GM12875 (cell line): ENCODE results near the gene ZNF609.

Experiments used
- H3K4me3 ChIP-seq: one replicate; pipeline ENCODE4 v1.5.1; 2011; ENCODE audit warnings: low read depth, low read length, control low read depth
- TF ChIP-seq, protein P1 (sequence below): IDR thresholded peaks from 2 replicates; pipeline ENCODE4 v1.5.1; 2011; ENCODE audit warnings: low read depth, mild to moderate bottlenecking, control low read depth, inconsistent platforms, low read length, moderate library complexity, borderline replicate concordance; ENCODE audit not compliant: insufficient read depth

The ZNF609 gene

DNA sequence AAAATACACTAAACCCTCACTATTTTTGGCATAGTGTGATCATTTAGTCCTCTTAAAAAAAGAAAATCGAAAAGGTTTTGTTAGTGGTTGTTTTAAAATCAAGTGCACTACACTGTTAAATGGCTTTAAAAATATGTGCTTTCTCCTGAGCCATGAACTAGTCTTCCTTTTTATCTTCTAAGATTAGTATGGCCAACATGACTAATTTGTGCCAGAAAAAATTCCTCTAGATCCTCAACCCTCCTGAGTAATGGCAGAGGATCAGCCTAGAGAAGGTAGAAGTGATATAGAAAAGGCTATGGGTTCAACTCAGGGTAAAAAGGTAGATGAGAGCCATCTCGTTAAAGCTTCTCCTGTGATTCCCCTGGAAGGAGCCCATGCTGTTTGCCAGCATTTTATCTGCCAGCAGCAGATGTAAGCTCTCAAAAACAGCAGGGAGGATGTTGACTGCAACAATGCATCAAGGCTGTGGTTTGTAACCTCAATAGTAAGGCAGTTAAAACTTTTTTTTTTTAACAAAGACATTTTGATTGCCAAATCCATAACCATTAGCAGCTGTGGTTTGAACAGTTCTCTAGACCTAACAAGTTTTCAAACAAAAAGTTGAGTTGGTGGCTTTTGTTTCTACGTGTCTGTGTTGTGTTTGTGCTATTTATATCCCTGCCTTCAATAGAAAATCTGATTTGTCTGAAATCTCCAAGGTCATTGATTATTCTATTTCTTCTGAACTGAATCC lies 30.2 kb upstream of the ZNF609 start:
- TF ChIP-seq, protein P1, sequence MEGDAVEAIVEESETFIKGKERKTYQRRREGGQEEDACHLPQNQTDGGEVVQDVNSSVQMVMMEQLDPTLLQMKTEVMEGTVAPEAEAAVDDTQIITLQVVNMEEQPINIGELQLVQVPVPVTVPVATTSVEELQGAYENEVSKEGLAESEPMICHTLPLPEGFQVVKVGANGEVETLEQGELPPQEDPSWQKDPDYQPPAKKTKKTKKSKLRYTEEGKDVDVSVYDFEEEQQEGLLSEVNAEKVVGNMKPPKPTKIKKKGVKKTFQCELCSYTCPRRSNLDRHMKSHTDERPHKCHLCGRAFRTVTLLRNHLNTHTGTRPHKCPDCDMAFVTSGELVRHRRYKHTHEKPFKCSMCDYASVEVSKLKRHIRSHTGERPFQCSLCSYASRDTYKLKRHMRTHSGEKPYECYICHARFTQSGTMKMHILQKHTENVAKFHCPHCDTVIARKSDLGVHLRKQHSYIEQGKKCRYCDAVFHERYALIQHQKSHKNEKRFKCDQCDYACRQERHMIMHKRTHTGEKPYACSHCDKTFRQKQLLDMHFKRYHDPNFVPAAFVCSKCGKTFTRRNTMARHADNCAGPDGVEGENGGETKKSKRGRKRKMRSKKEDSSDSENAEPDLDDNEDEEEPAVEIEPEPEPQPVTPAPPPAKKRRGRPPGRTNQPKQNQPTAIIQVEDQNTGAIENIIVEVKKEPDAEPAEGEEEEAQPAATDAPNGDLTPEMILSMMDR: no peak
- no peak overlapping the region for H3K4me3 ChIP-seq

DNA sequence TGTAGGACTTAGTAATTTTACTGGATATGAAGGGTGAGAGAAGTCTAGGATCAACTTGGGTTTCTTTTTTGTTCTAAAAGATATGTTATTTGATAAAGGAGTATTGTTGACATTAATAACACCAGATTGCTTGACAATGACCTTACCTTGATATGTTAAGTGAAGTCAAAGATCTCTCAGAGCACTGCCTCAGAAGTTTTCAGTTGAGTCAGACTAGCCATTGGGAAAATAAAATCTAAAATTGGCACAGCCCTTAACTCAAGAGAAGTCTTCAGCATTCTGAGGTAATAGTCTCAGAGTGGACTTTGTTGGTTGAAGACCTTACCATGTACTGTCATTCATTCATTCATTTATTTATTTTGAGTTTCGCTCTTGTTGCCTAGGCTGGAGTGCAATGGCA lies 22.4 kb upstream of the ZNF609 start:
- no peak overlapping the region for H3K4me3 ChIP-seq
- TF ChIP-seq, protein P1: no peak

DNA sequence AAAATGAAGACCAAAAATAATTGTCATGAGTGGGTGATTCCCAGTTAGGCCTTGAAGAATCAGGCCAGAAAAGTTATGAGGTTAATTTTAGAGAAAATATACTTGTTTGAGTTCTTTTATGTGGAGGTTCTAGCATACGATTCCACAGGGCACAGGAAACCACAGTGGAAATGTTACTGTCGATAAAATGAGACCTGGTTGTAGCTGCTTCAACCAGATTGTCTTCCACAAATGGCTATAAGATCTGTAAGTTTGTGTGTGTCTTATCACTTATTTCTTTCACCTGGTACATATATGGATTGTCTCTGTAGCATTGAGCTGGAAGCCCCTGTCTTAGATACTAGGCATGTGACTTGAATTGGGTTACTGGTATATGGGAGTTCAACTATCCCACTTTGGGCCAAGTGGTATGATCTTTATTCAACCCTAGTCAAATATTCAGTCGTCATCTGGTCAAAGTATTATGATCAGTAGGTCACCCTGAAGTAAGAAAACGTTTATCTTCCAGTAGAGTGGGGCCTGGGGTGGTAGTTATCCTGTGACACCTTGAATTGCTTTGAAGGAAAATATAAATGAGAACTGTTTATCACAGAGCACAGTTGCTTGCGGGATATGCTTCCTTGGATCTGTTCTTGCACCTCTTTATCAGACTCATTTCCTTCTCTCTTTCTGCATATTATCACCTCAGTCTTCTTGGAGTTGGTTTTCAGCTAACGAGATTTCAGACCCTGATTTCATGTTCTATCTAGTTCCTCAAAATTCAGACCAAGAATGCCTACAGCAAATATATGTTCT lies 21.5 kb upstream of the ZNF609 start:
- no peak overlapping the region for H3K4me3 ChIP-seq
- TF ChIP-seq, protein P1: no peak

DNA sequence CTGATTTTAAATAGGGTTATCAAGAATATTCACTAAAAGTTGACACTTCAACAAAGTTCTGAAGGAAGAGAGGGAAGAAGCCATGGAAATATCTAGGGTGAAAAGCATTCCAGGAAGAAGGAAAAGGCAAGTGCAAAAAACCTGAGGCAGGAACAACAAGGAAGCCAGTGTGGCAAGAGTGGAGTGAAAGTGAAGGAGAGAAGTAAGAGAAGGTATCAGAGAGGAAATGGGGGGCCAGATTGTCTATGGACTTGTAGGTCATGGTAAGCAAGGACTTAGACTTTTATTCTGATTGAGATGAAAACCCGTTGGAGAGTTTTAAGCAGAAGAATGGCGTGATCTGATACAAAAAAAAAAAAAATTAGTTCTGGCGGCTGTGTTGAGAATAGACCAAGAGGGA lies 18.5 kb upstream of the ZNF609 start:
- no peak overlapping the region for H3K4me3 ChIP-seq
- TF ChIP-seq, protein P1: no peak

DNA sequence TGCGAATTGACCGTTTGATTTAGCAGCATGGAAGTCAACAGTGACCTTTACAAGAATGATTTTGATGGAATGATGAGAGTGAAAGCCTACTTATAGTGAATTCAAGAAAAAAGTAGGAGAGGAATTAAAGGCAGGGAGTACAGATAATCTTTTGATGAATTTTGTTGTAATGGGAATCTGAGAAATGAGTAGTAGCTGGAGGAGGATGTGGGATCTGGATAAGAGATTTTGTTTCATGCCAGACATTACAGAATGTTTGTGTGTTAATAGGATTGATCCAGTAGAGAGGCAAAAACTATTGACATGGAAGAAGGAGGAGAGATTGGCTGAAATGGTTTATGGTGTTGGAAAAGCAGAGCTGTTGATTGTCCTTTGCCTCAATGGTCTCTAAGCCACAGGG lies 17.4 kb upstream of the ZNF609 start:
- TF ChIP-seq, protein P1: no peak

DNA sequence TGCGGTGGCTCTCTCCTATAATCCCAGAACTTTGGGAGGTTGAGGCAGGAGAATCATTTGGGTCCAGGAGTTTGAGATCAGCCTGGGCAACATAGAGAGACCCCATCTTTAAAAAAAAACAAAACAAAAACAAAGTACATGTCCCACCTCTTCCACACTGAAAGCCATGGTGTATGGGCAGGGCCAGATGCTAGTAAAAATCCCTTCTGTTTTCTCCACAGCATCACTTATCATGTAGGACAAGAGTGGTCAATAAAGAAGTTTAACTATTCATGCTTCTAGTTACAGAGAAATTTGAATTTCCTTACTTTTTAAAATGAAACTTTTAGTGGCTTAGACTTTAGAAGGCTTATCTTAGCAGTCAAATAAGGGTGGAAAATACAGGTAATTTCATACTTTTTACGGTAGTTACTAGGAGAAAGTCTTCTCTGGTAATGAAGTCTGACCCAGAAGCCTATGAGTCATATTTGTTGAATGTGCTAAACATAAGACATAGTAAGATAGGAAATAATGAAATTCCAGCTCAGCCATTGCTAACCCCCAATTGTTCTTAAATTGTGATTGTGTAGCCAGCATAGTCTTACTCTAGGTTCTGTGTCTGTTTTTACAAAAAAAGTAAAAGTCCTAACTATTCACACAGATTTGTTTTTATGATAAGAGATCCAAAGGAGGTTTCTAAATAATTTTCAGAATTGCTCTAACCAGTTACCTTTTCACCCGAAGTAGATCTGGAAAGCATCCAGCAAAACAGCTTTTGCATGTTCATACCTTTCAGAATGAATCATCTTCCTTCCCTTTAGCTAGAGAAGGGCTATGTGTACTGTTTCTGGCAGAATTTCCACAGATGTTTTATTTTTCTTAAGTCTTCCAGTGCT lies 16.4 kb upstream of the ZNF609 start:
- TF ChIP-seq, protein P1: no peak
- H3K4me3 ChIP-seq: no peak overlapping the region

More for the DNA sequence above, 17.4 kb upstream of the ZNF609 start:
- no peak overlapping the region for H3K4me3 ChIP-seq
